ENCODE data around the gene BRS3. TPM values are rescaled to one million over a fixed set of nuclear protein-coding genes. Genes with fewer than 3 reads are reported as not detected.
A peak's percentile ranks its signal among the peaks of the same experiment; 100 is the strongest.

The BRS3 gene
- total RNA-seq, 2 donors from 2014 or later: not detected

- no peak for DNase-seq
- no peaks in the 10 kb centered on the region for H3K4me1 ChIP-seq (ENCODE audit: control insufficient read depth, insufficient read depth, low read length)
- Mint-ChIP-seq H3K9me3 (peaks cover 42% of the 10 kb centered on the region), H3K4me1 (peaks cover 4% of the 10 kb centered on the region), H3K4me3 (no peak overlapping the region), H3K27me3 (ENCODE audit: insufficient read depth) (peaks cover 14% of the 10 kb centered on the region), H3K36me3 (ENCODE audit: low read depth) (no peaks in the 10 kb centered on the region), H3K27ac (no peak overlapping the region)
- H3K27ac ChIP-seq (ENCODE audit: low read depth, low read length): no peak overlapping the region
- H3K9ac ChIP-seq (ENCODE audit: extremely low read depth, low read length, poor library complexity, severe bottlenecking): no peak overlapping the region
- peaks cover 9% of the 10 kb centered on the region for H3K27me3 ChIP-seq (ENCODE audit: control insufficient read depth, insufficient read depth, low read length, poor library complexity, severe bottlenecking)
- no peak overlapping the region for H3K4me3 ChIP-seq (ENCODE audit: low read length)
- no peaks in the 10 kb centered on the region for H3K36me3 ChIP-seq (ENCODE audit: control insufficient read depth, insufficient read depth, low read length)
- TF ChIP-seq CTCF (conservative IDR thresholded peaks at IDR 0.05): no peak
- no peaks in the 10 kb centered on the region for H3K9me3 ChIP-seq (ENCODE audit: control insufficient read depth, low read length)
- WGBS, 2 experiments (ENCODE audit: insufficient coverage in 1 of 2, insufficient read length in 1 of 2): 50 to 63% methylated on average over 1 of the region's 1 CpG
These were observed 5.3 kb downstream of the BRS3 start for GRCh38 chrX:136493011-136493410.

- Histone ChIP-seq H3K4me3 (ENCODE audit: low read length) (no peak overlapping the region), H3K9me3 (ENCODE audit: control insufficient read depth, low read length) (no peaks in the 10 kb centered on the region), H3K27ac (ENCODE audit: low read depth, low read length) (no peak overlapping the region), H3K27me3 (ENCODE audit: control insufficient read depth, insufficient read depth, low read length, poor library complexity, severe bottlenecking) (no peaks in the 10 kb centered on the region), H3K4me1 (ENCODE audit: control insufficient read depth, insufficient read depth, low read length) (no peaks in the 10 kb centered on the region), H3K9ac (ENCODE audit: extremely low read depth, low read length, poor library complexity, severe bottlenecking) (no peak overlapping the region), H3K36me3 (ENCODE audit: control insufficient read depth, insufficient read depth, low read length) (peaks cover 7% of the 10 kb centered on the region)
- Mint-ChIP-seq H3K27ac (no peak overlapping the region), H3K9me3 (peaks cover 45% of the 10 kb centered on the region), H3K4me3 (no peak overlapping the region), H3K27me3 (ENCODE audit: insufficient read depth) (peaks cover 4% of the 10 kb centered on the region), H3K4me1 (peaks cover 6% of the 10 kb centered on the region), H3K36me3 (ENCODE audit: low read depth) (peaks cover 3% of the 10 kb centered on the region)
- 80 to 89% methylated on average over 1 to 3 of the region's 4 CpGs for WGBS, 2 experiments (ENCODE audit: insufficient coverage in 1 of 2, insufficient read length in 1 of 2)
- no peak for DNase-seq
- no peak for TF ChIP-seq CTCF (conservative IDR thresholded peaks at IDR 0.05)
These were observed 7.3 kb downstream of the BRS3 start for GRCh38 chrX:136495043-136495442.

- no peak for TF ChIP-seq CTCF (conservative IDR thresholded peaks at IDR 0.05)
- Mint-ChIP-seq H3K27ac (peak overlapping the region; percentile 96), H3K36me3 (ENCODE audit: low read depth) (peaks cover 8% of the 10 kb centered on the region), H3K4me1 (peaks cover 6% of the 10 kb centered on the region), H3K4me3 (peak overlapping the region; percentile 83), H3K27me3 (ENCODE audit: insufficient read depth) (no peaks in the 10 kb centered on the region), H3K9me3 (peaks cover 45% of the 10 kb centered on the region)
- Histone ChIP-seq H3K4me1 (ENCODE audit: control insufficient read depth, insufficient read depth, low read length) (no peaks in the 10 kb centered on the region), H3K36me3 (ENCODE audit: control insufficient read depth, insufficient read depth, low read length) (peaks cover 20% of the 10 kb centered on the region), H3K4me3 (ENCODE audit: low read length) (peak overlapping the region; percentile 91), H3K9me3 (ENCODE audit: control insufficient read depth, low read length) (no peaks in the 10 kb centered on the region), H3K9ac (ENCODE audit: extremely low read depth, low read length, poor library complexity, severe bottlenecking) (peak overlapping the region; percentile 77), H3K27me3 (ENCODE audit: control insufficient read depth, insufficient read depth, low read length, poor library complexity, severe bottlenecking) (no peaks in the 10 kb centered on the region), H3K27ac (ENCODE audit: low read depth, low read length) (peak overlapping the region; percentile 92)
- WGBS, 2 experiments (ENCODE audit: insufficient coverage in 1 of 2, insufficient read length in 1 of 2): 6% methylated on average over 13 of the region's 13 CpGs; no CpG with 5 or more reads in 1 of the 2 experiments
- DNase-seq: no peak
These were observed 8.5 kb downstream of the BRS3 start for GRCh38 chrX:136496186-136496763.
